ENCODE measurements around the gene NRXN3. TPM values are rescaled to one million over a fixed set of nuclear protein-coding genes. Genes with fewer than 3 reads are reported as not detected.

NRXN3 gene
- total and polyA plus RNA-seq, 2 of the 4 experiments (the other 2 are of a cell fraction): 4.8 to 25.1 TPM

- ATAC-seq (ENCODE audit: low read depth) (no peak), DNase-seq (no peak)
- H3K18ac ChIP-seq (ENCODE audit: low read depth, low read length): peak overlapping the region; percentile 87; the same call in 1 of the 2 replicates
- H3K9ac ChIP-seq (ENCODE audit: low read depth, low read length): no peak overlapping the region
- no peak overlapping the region for H3K23ac ChIP-seq (ENCODE audit: low read depth, low read length)
- in situ Hi-C loops (cut with MboI; ENCODE audit: low sequenced_read_pairs): no loop called here
- peak overlapping the region; percentile 83; the same call in 1 of the 2 replicates for H2BK20ac ChIP-seq (ENCODE audit: low read depth, low read length)
- H3K9me1 ChIP-seq (ENCODE audit: insufficient read depth, low read length): 0 out of 2 replicates have a peak, but pooled peaks cover 4% of the 10 kb centered on the region
- H3K27ac ChIP-seq (ENCODE audit: insufficient read depth, low read length): no peak overlapping the region
- H2BK15ac ChIP-seq (ENCODE audit: low read depth, low read length): peak overlapping the region; percentile 87; the same call in 1 of the 3 replicates
- intact Hi-C loops (cut with micrococcal nuclease): loop anchor here (10.0 kb wide), 1 partner anchor 1268 kb away; no protein-coding TSS in a partner anchor
- H4K5ac ChIP-seq (ENCODE audit: low read depth, low read length): peak overlapping the region; percentile 43; the same call in 1 of the 2 replicates
- H3K14ac ChIP-seq (replicated peaks; ENCODE audit: low read depth, low read length): no peak overlapping the region
- no peak overlapping the region for H3K4me2 ChIP-seq (ENCODE audit: low read depth, low read length)
- peak overlapping the region; percentile 22; the same call in 1 of the 2 replicates for H3K4ac ChIP-seq (ENCODE audit: low read depth, low read length)
- ChIA-PET CTCF (interaction anchor here (0.8 kb wide), 1 partner anchor 15 kb away, joined by 3 read pairs; no protein-coding TSS in a partner anchor), POLR2A (ENCODE audit: unreplicated experiment) (no interaction called here)
- peak overlapping the region; percentile 49 for H2BK5ac ChIP-seq (ENCODE audit: low read depth, low read length, poor library complexity, severe bottlenecking)
- H2BK120ac ChIP-seq (ENCODE audit: low read depth, low read length): peak overlapping the region; percentile 80
- H2AFZ ChIP-seq (replicated peaks; ENCODE audit: low read length, poor library complexity): no peak overlapping the region
- no peaks in the 10 kb centered on the region for H3K36me3 ChIP-seq (ENCODE audit: control insufficient read depth, insufficient read depth, low read length)
- H3K4me3 ChIP-seq (ENCODE audit: insufficient read depth, low read depth, low read length): no peak overlapping the region
- H2AK9ac ChIP-seq (replicated peaks; ENCODE audit: low read depth, low read length, poor library complexity): no peak overlapping the region
- H3K9me3 ChIP-seq (ENCODE audit: control insufficient read depth, insufficient read depth, low read length): no peaks in the 10 kb centered on the region
- H3K4me1 ChIP-seq (ENCODE audit: control insufficient read depth, insufficient read depth, low read length): peaks cover 11% of the 10 kb centered on the region
- no peaks in the 10 kb centered on the region for H4K20me1 ChIP-seq (ENCODE audit: insufficient read depth, low read length)
- H4K91ac ChIP-seq (ENCODE audit: insufficient read depth, low read depth, low read length): peak overlapping the region; percentile 41
- H2AK5ac ChIP-seq (ENCODE audit: low read depth, low read length): peak overlapping the region; percentile 70; the same call in 1 of the 2 replicates
- no peaks in the 10 kb centered on the region for H3K27me3 ChIP-seq (ENCODE audit: control insufficient read depth, insufficient read depth, low read length)
- dilution Hi-C loops (cut with HindIII; ENCODE audit: low sequenced_read_pairs, unreplicated experiment): no loop called here
- BruUV-seq (replicated peaks): no TSS peak
- no peak overlapping the region for H3K56ac ChIP-seq (ENCODE audit: extremely low read depth, insufficient read depth, low read length)
- peak overlapping the region; percentile 49 to 79; a peak in 3 of 4 replicates for H4K8ac ChIP-seq (ENCODE audit: low read depth in 2 of 2, low read length in 2 of 2)
- H3K79me1 ChIP-seq (ENCODE audit: low read depth in 1 of 2, low read length in 2 of 2): no peaks in the 10 kb centered on the region; a peak in 1 of 4 replicates
- WGBS, 2 experiments (ENCODE audit: extremely low coverage in 2 of 2, insufficient read length in 1 of 2): no CpG with 5 or more reads among the region's 7 CpGs
- no peak for TF ChIP-seq RAD21 (IDR thresholded peaks at IDR 0.05; ENCODE audit: low read length)
- TF ChIP-seq MXI1 (IDR thresholded peaks at IDR 0.05; ENCODE audit: borderline replicate concordance, low read depth, low read length): no peak
- no peak for TF ChIP-seq SMC3 (IDR thresholded peaks at IDR 0.05; ENCODE audit: low read depth, low read length)
- TF ChIP-seq POLR2A (IDR thresholded peaks at IDR 0.05; ENCODE audit: low read depth, low read length): no peak
- TF ChIP-seq FOS (IDR thresholded peaks at IDR 0.05; ENCODE audit: low read depth, low read length): no peak
- TF ChIP-seq ELK1 (IDR thresholded peaks at IDR 0.05; ENCODE audit: borderline replicate concordance, low read depth, low read length): no peak
- no peak for TF ChIP-seq MAFK (IDR thresholded peaks at IDR 0.05; ENCODE audit: low read depth, low read length)
- no peak for TF ChIP-seq CEBPB (IDR thresholded peaks at IDR 0.05; ENCODE audit: low read depth, low read length)
- TF ChIP-seq CHD1 (IDR thresholded peaks at IDR 0.05; ENCODE audit: low read depth, low read length): no peak
- TF ChIP-seq NFE2L2 (IDR thresholded peaks at IDR 0.05; ENCODE audit: low read depth, low read length): no peak
- no peak for TF ChIP-seq RCOR1 (IDR thresholded peaks at IDR 0.05; ENCODE audit: insufficient replicate concordance, low read length)
- TF ChIP-seq, protein P1, sequence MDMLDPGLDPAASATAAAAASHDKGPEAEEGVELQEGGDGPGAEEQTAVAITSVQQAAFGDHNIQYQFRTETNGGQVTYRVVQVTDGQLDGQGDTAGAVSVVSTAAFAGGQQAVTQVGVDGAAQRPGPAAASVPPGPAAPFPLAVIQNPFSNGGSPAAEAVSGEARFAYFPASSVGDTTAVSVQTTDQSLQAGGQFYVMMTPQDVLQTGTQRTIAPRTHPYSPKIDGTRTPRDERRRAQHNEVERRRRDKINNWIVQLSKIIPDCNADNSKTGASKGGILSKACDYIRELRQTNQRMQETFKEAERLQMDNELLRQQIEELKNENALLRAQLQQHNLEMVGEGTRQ (IDR thresholded peaks at IDR 0.05; ENCODE audit: low read depth, low read length): no peak
- no peak for TF ChIP-seq MAZ (IDR thresholded peaks at IDR 0.05; ENCODE audit: borderline replicate concordance, low read depth, low read length)
- TF ChIP-seq CTCF (conservative IDR thresholded peaks at IDR 0.05; ENCODE audit: low read depth, low read length): no peak
- no peak for TF ChIP-seq RFX5 (IDR thresholded peaks at IDR 0.05; ENCODE audit: low read depth, low read length)
Observed at GRCh38 chr14:79586989-79587598, 1416.9 kb downstream of the NRXN3 start.

All from IMR-90 (cell line).